DND-41 (cell line): ENCODE results near the gene DDX43.

ENCODE experiments used
- ATAC-seq: fragments of 200-7000 bp; cut with Tn5 transposase; 3 replicates; pipeline ENCODE4 v1.9.1; 2021; ENCODE audit warnings: low read depth; ENCODE audit not compliant: insufficient read depth
- DNase-seq: peaks from one replicate; pipeline ENCODE4 v3.0.0-alpha.2; 2020
- H2AFZ ChIP-seq: 2 replicates; pipeline ENCODE4 v1.6.0; 2012; ENCODE audit warnings: low read depth, low read length
- H3K27ac ChIP-seq: 2 replicates; pipeline ENCODE4 v1.5.1; 2012; ENCODE audit warnings: low read length, inconsistent platforms
- H3K27me3 ChIP-seq: fragments of 200-600 bp; sonication (generic); 2 replicates; pipeline ENCODE4 v1.6.0; 2012; ENCODE audit warnings: low read length, mild to moderate bottlenecking, inconsistent platforms; ENCODE audit not compliant: insufficient read depth, poor library complexity
- H3K36me3 ChIP-seq: 2 replicates; pipeline ENCODE4 v1.5.1; 2012; ENCODE audit warnings: low read length, inconsistent platforms; ENCODE audit not compliant: insufficient read depth
- H3K4me1 ChIP-seq: 2 replicates; pipeline ENCODE4 v1.5.1; 2012; ENCODE audit warnings: mild to moderate bottlenecking, low read length; ENCODE audit not compliant: insufficient read depth
- H3K4me2 ChIP-seq: 2 replicates; pipeline ENCODE4 v1.6.0; 2012; ENCODE audit warnings: mild to moderate bottlenecking, moderate library complexity, low read length, inconsistent platforms; ENCODE audit not compliant: insufficient read depth
- H3K4me3 ChIP-seq, 2 experiments: fragments of 200-600 bp in 1 of 2; shearing (Covaris generic) in 1 of 2; 2 replicates each; pipeline ENCODE4 v1.5.1; 2012 to 2016; ENCODE audit warnings: inconsistent platforms in 2 of 2, low read length in 2 of 2, mild to moderate bottlenecking in 2 of 2, low read depth in 1 of 2, moderate library complexity in 1 of 2
- H3K79me2 ChIP-seq: 2 replicates; pipeline ENCODE4 v1.6.0; 2012; ENCODE audit warnings: low read length, inconsistent platforms; ENCODE audit not compliant: insufficient read depth
- H3K9ac ChIP-seq: 2 replicates; pipeline ENCODE4 v1.6.0; 2012; ENCODE audit warnings: low read depth, mild to moderate bottlenecking, inconsistent platforms, low read length, moderate library complexity
- H3K9me3 ChIP-seq: 2 replicates; pipeline ENCODE4 v1.5.1; 2012; ENCODE audit warnings: low read length, moderate library complexity, mild to moderate bottlenecking, inconsistent platforms; ENCODE audit not compliant: insufficient read depth, severe bottlenecking
- H4K20me1 ChIP-seq: 2 replicates; pipeline ENCODE4 v1.6.0; 2012; ENCODE audit warnings: low read length; ENCODE audit not compliant: insufficient read depth
- EZH2 ChIP-seq: IDR thresholded peaks from 3 replicates; pipeline ENCODE4 v1.6.1; 2012; ENCODE audit warnings: borderline replicate concordance, low read depth, mild to moderate bottlenecking, moderate library complexity, low read length, inconsistent platforms; ENCODE audit not compliant: severe bottlenecking
- TF ChIP-seq, protein P1 (sequence below): IDR thresholded peaks from 2 replicates; pipeline ENCODE4 v1.5.1; 2012; ENCODE audit warnings: borderline replicate concordance, low read length, moderate library complexity, mild to moderate bottlenecking; ENCODE audit not compliant: poor library complexity, severe bottlenecking; ENCODE audit errors: extremely low read depth

DDX43 gene

DNA sequence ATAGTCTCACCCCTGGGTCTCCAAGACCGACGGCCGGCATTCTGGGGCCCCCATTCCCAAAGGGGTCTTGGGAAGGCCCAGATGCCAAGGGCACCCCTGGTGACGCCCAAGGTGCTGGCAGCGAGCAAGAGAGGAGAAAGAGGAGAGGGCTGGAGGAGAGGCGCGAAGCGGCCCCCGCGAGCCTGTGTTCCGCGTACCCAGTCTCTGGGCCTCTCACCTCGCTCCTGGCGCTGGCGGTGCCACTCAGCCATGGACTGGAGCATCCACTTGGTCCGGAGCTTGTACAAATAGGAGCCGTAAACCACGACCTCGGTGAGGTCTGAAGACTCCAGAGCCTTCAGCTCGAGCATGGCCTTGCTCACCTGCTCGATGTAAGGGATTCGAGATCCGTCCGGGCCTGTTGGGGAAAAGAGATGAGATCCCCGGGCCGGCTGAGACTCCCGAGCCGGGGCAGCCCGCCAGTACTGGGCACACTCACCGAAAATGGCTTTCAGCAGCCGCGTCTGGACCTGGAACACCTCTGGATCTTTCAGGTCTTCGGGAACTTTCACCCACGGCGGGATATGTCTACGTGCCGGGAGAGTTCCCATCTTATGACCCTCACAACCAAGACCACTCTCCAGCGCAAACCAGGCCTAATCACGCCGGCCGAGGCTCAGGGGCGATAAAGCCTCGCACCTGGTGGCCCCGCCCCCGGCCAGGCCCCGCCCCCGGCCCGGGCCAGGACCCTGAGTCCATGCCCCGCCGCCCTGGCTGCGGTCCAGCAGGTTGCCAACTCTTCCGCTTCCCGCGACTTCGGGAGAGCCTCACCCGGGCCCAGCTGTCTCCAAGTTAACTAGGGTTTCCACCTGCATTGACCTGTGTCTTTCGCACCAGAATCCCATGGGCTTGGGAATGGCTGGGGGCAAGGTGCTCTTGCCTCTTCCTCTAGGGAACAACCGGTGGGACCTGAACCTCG lies 40.7 kb upstream of the DDX43 start, which contains the start of gene DPPA5:
DPPA5 (minus strand) TSS at position 641 of the 958 bp plus-strand sequence; CDS start at position 590, 51 bp downstream.
- Histone ChIP-seq H3K36me3 (no peaks in the 10 kb centered on the region), H3K4me1 (no peaks in the 10 kb centered on the region), H3K27me3 (peaks cover 8% of the 10 kb centered on the region), H4K20me1 (no peaks in the 10 kb centered on the region), H3K9ac (no peak within 1 kb of the TSS), H3K4me3 (no peak within 1 kb of the TSS), H3K27ac (no peak within 1 kb of the TSS), H3K79me2 (no peaks in the 10 kb centered on the region), H2AFZ (no peak within 1 kb of the TSS), H3K4me2 (no peak within 1 kb of the TSS), H3K9me3 (no peaks in the 10 kb centered on the region)
- no peak for ATAC-seq
- no peak for DNase-seq
- TF ChIP-seq, protein P1, sequence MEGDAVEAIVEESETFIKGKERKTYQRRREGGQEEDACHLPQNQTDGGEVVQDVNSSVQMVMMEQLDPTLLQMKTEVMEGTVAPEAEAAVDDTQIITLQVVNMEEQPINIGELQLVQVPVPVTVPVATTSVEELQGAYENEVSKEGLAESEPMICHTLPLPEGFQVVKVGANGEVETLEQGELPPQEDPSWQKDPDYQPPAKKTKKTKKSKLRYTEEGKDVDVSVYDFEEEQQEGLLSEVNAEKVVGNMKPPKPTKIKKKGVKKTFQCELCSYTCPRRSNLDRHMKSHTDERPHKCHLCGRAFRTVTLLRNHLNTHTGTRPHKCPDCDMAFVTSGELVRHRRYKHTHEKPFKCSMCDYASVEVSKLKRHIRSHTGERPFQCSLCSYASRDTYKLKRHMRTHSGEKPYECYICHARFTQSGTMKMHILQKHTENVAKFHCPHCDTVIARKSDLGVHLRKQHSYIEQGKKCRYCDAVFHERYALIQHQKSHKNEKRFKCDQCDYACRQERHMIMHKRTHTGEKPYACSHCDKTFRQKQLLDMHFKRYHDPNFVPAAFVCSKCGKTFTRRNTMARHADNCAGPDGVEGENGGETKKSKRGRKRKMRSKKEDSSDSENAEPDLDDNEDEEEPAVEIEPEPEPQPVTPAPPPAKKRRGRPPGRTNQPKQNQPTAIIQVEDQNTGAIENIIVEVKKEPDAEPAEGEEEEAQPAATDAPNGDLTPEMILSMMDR = no peak

DNA sequence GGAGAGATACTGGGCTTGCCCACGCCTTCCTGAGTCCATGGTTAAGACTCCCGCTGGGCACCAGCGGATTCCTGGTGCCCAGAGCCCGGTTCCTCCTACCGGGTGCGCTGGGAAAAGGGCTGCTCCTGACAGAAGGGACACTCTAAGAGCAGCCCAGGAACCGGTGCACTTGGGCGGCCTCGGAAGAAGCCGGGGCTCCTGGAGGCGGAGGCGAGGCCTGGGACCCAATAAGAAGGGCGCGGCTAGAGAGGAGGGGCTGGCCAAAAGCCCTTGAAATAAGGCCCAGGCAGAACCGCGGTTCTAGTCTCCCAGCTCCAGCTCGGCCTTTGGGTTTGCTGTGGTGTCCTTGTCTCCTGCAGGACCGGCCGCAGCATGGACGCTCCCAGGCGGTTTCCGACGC lies 32.3 kb upstream of the DDX43 start, which contains the start of gene KHDC3L:
KHDC3L (plus strand) TSS at position 301 of the 400 bp plus-strand sequence; CDS start at position 373, 72 bp downstream.
- TF ChIP-seq EZH2 = no peak
- TF ChIP-seq, protein P1 = no peak
- ATAC-seq = no peak

DNA sequence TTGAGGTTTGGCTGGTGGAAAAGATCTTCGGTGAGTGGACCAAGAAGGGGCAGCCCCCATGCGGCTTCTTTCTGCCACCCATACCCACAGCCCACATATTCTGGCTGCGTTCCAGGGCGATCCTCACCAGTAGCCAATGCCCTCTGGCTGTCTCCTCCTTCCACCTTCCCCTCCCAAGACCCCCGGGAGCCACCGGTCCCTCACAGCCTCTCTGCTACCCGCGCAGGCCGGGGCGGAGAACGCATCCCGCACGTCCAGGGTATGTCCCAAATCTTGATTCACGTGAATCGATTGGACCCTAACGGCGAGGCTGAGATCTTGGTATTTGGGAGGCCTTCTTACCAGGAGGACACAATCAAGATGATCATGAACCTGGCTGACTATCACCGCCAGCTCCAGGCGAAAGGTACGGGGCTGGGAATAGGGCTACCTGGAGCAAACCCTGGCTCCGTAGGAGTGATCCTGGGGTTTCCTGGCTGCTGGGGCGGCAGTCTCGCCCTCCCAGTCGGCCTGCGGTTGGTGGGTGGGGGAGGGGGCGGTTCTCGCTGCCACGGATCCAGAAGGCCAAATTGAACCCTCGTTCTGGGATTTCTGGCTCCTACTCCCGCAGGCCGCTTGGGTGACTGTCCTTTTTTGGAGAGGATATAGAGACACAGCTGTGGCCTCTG lies 31.6 kb upstream of the DDX43 start:
- H3K4me1 ChIP-seq = no peaks in the 10 kb centered on the region
- H3K9me3 ChIP-seq = no peaks in the 10 kb centered on the region
- no peak for ATAC-seq
- H3K4me2 ChIP-seq = no peak overlapping the region
- no peak overlapping the region for H3K27ac ChIP-seq
- TF ChIP-seq, protein P1 = no peak
- no peak for TF ChIP-seq EZH2
- no peak overlapping the region for H3K9ac ChIP-seq
- H4K20me1 ChIP-seq = no peaks in the 10 kb centered on the region
- no peaks in the 10 kb centered on the region for H3K27me3 ChIP-seq
- no peaks in the 10 kb centered on the region for H3K36me3 ChIP-seq
- H3K79me2 ChIP-seq = no peaks in the 10 kb centered on the region
- no peak for DNase-seq
- H3K4me3 ChIP-seq = no peak overlapping the region
- H2AFZ ChIP-seq = no peak overlapping the region

More for the DNA sequence above, 32.3 kb upstream of the DDX43 start, which contains the start of gene KHDC3L:
- H3K4me3 ChIP-seq = no peak within 1 kb of the TSS
- no peaks in the 10 kb centered on the region for H3K27me3 ChIP-seq
- no peak for DNase-seq
- no peaks in the 10 kb centered on the region for H3K79me2 ChIP-seq
- H3K4me2 ChIP-seq = no peak within 1 kb of the TSS
- no peak within 1 kb of the TSS for H2AFZ ChIP-seq
- H3K4me1 ChIP-seq = no peaks in the 10 kb centered on the region
- H4K20me1 ChIP-seq = no peaks in the 10 kb centered on the region
- no peak within 1 kb of the TSS for H3K27ac ChIP-seq
- H3K36me3 ChIP-seq = no peaks in the 10 kb centered on the region
- H3K9ac ChIP-seq = no peak within 1 kb of the TSS
- no peaks in the 10 kb centered on the region for H3K9me3 ChIP-seq
